Caco-2 (cell line): Measurements from ENCODE around the gene HKDC1. TPM values are rescaled to one million over a fixed set of nuclear protein-coding genes. Genes with fewer than 3 reads are reported as not detected.

ENCODE experiments used
- BruUV-seq: library from RNA; stranded (reverse); fragments of 400-500 nt; replicated peaks from 2 replicates; lab custom pipeline; 2021; lab: Mats Ljungman, UMichigan
- CTCF ChIA-PET: fragments of 300-600 bp; sonication (Branson Sonifier 250); formaldehyde crosslinking; loops from one replicate; lab custom pipeline; 2022; ENCODE audit warnings: antibody characterized with exemption; lab: Charles Lee
- POLR2A ChIA-PET: fragments of 300-600 bp; sonication (Branson Sonifier 250); formaldehyde crosslinking; loops from one replicate; lab custom pipeline; 2022; ENCODE audit warnings: antibody characterized with exemption; lab: Charles Lee
- DNase-seq, 2 experiments: peaks; one replicate each; pipeline versions ENCODE4 v3.0.0 to v3.0.0-alpha.2; 2020 to 2022
- H3K27me3 ChIP-seq: replicated peaks from 2 replicates; pipeline ENCODE4 v1.6.0; 2011; ENCODE audit warnings: low read length; ENCODE audit not compliant: control insufficient read depth, insufficient read depth
- H3K36me3 ChIP-seq: 2 replicates; pipeline ENCODE4 v1.5.1; 2011; ENCODE audit warnings: low read length; ENCODE audit not compliant: control insufficient read depth, insufficient read depth
- H3K4me1 ChIP-seq: fragments of 250-450 bp; sonication (Bioruptor Pico); 2 replicates; pipeline ENCODE4 v1.5.1; 2020; ENCODE audit warnings: mild to moderate bottlenecking
- H3K4me3 ChIP-seq: 2 replicates; pipeline ENCODE4 v1.5.1; 2011; ENCODE audit warnings: low read depth, mild to moderate bottlenecking, control low read depth, low read length
- H3K9me3 ChIP-seq: fragments of 250-450 bp; sonication (Bioruptor Pico); 2 replicates; pipeline ENCODE4 v1.5.1; 2020; ENCODE audit warnings: mild to moderate bottlenecking, moderate library complexity
- H3K27ac Mint-ChIP-seq: one replicate; pipeline ENCODE4 v1.8.0; 2022; ENCODE audit warnings: mixed read lengths; ENCODE audit not compliant: unreplicated experiment
- H3K27me3 Mint-ChIP-seq: one replicate; pipeline ENCODE4 v1.8.0; 2022; ENCODE audit warnings: mixed read lengths; ENCODE audit not compliant: insufficient read depth, unreplicated experiment
- H3K36me3 Mint-ChIP-seq: one replicate; pipeline ENCODE4 v1.8.0; 2022; ENCODE audit warnings: mild to moderate bottlenecking, mixed read lengths; ENCODE audit not compliant: insufficient read depth, unreplicated experiment
- H3K4me1 Mint-ChIP-seq: one replicate; pipeline ENCODE4 v1.8.0; 2022; ENCODE audit warnings: low read depth, mixed read lengths; ENCODE audit not compliant: unreplicated experiment
- H3K4me3 Mint-ChIP-seq: one replicate; pipeline ENCODE4 v1.8.0; 2022; ENCODE audit warnings: mild to moderate bottlenecking, moderate library complexity, mixed read lengths; ENCODE audit not compliant: unreplicated experiment
- H3K9me3 Mint-ChIP-seq: one replicate; pipeline ENCODE4 v1.8.0; 2022; ENCODE audit warnings: mixed read lengths; ENCODE audit not compliant: unreplicated experiment
- intact Hi-C: fragments of 100-400 bp; cut with micrococcal nuclease; formaldehyde crosslinking; loops from one replicate; pipeline ENCODE4 v1.10.0; 2022; ENCODE audit not compliant: unreplicated experiment
- total RNA-seq: library from RNA; stranded (reverse); gene quantifications from 2 replicates; pipeline ENCODE4 v1.2.3, GENCODE V29; 2022
- TF ChIP-seq, protein P1 (sequence below), 2 experiments: fragments of 200-600 bp in 1 of 2; IDR thresholded peaks; 1 replicate in 1 of 2; 2 replicates in 1 of 2; pipeline versions ENCODE4 v1.5.1 to v1.8.0; 2011 to 2022; ENCODE audit warnings: antibody characterized with exemption in 1 of 2, control low read depth in 1 of 2, inconsistent platforms in 1 of 2, low read depth in 1 of 2, low read length in 1 of 2, mild to moderate bottlenecking in 1 of 2, moderate library complexity in 1 of 2; ENCODE audit not compliant: insufficient read depth in 1 of 2, severe bottlenecking in 1 of 2, unreplicated experiment in 1 of 2

Gene HKDC1
- total RNA-seq, 1 experiment from 2014 or later: 24.5 TPM

DNA sequence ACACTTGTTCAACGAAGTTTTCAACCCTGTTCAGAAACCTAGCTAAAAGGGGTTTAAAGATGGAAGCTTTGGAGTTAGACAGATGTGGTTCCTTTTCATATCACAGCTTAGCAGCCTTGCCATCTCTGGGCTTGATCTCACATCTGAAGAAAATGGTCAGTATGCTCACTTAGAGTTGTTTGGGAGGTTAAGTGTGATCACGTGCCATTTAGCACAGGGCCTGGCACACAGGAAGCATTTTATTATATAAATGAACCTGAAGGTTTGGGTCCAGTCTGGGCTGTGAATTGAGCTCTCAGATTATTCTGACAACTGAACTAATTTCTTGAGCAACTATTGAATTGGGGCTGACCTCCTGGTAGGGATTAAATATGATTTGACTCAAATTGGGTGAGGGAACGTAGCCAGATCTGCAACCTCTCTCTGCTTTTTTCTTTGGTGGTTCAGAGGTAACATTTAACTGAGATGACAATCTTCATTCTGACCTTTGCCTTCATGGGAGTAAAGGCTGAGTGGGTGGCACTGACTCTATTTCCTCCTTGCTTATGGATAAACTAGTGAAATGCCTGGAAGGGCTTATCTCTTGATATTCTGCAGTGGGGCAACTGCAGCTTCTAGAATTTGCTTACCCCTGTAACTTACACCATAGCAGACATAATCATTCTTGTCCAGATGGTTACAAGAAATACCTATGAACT, 10.2 kb upstream of the HKDC1 start:
- Mint-ChIP-seq H3K27me3 (no peaks in the 10 kb centered on the region), H3K27ac (no peak overlapping the region), H3K36me3 (peaks cover 37% of the 10 kb centered on the region), H3K4me1 (peaks cover 35% of the 10 kb centered on the region), H3K4me3 (no peak overlapping the region), H3K9me3 (no peaks in the 10 kb centered on the region)
- TF ChIP-seq, protein P1, sequence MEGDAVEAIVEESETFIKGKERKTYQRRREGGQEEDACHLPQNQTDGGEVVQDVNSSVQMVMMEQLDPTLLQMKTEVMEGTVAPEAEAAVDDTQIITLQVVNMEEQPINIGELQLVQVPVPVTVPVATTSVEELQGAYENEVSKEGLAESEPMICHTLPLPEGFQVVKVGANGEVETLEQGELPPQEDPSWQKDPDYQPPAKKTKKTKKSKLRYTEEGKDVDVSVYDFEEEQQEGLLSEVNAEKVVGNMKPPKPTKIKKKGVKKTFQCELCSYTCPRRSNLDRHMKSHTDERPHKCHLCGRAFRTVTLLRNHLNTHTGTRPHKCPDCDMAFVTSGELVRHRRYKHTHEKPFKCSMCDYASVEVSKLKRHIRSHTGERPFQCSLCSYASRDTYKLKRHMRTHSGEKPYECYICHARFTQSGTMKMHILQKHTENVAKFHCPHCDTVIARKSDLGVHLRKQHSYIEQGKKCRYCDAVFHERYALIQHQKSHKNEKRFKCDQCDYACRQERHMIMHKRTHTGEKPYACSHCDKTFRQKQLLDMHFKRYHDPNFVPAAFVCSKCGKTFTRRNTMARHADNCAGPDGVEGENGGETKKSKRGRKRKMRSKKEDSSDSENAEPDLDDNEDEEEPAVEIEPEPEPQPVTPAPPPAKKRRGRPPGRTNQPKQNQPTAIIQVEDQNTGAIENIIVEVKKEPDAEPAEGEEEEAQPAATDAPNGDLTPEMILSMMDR (IDR thresholded peaks at IDR 0.05; ENCODE audit: insufficient read depth in 1 of 2, low read depth in 1 of 2, low read length in 1 of 2, severe bottlenecking in 1 of 2, unreplicated experiment in 1 of 2): no peak
- Histone ChIP-seq H3K27me3 (no peaks in the 10 kb centered on the region), H3K36me3 (peaks cover 4% of the 10 kb centered on the region; the same call in 1 of the 2 replicates), H3K4me3 (no peak overlapping the region), H3K9me3 (no peaks in the 10 kb centered on the region), H3K4me1 (peaks cover 16% of the 10 kb centered on the region)
- ChIA-PET POLR2A (interaction anchor here (1.2 kb wide), 1 partner anchor 86 kb away, joined by 3 read pairs; no protein-coding TSS in a partner anchor), CTCF (interaction anchor here (0.6 kb wide), 1 partner anchor 94 kb away, joined by 4 read pairs; no protein-coding TSS in a partner anchor)
- BruUV-seq: TSS peak; percentile 13
- DNase-seq: no peak
- intact Hi-C loops: no loop called here

DNA sequence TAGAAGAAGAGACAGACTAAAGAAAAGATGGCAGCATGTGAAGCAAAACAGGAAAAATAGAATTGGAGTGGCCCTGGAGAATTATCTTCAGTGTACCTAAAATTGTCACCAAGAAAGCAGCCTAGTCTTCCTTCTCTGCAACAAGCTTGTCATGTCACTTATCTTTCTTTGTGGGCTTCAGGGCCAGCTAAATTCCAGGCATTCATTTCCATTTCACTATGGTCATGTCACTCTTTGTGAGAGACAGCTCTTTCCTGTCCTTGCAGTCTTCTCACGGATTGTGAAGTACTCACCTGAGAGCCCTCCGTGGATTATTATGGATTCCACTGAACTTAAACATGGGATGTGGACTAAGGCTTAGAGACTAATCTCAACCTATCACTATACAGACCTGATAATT, 9.0 kb upstream of the HKDC1 start:
- Mint-ChIP-seq H3K36me3 (peaks cover 29% of the 10 kb centered on the region), H3K9me3 (no peaks in the 10 kb centered on the region), H3K4me1 (peaks cover 35% of the 10 kb centered on the region), H3K27ac (no peak overlapping the region), H3K27me3 (no peaks in the 10 kb centered on the region), H3K4me3 (no peak overlapping the region)
- ChIA-PET POLR2A (interaction anchor here (1.2 kb wide), 1 partner anchor 87 kb away, joined by 3 read pairs; no protein-coding TSS in a partner anchor), CTCF (interaction anchor here (1.1 to 1.4 kb wide), 2 partner anchors 12 to 202 kb away, joined by 3 to 6 read pairs; no protein-coding TSS in a partner anchor)
- no TSS peak for BruUV-seq
- Histone ChIP-seq H3K27me3 (no peaks in the 10 kb centered on the region), H3K9me3 (no peaks in the 10 kb centered on the region), H3K36me3 (peaks cover 4% of the 10 kb centered on the region; the same call in 1 of the 2 replicates), H3K4me3 (no peak overlapping the region), H3K4me1 (peaks cover 16% of the 10 kb centered on the region)
- TF ChIP-seq, protein P1 (IDR thresholded peaks at IDR 0.05; ENCODE audit: insufficient read depth in 1 of 2, low read depth in 1 of 2, low read length in 1 of 2, severe bottlenecking in 1 of 2, unreplicated experiment in 1 of 2): no peak
- intact Hi-C loops: no loop called here
- no peak for DNase-seq

DNA sequence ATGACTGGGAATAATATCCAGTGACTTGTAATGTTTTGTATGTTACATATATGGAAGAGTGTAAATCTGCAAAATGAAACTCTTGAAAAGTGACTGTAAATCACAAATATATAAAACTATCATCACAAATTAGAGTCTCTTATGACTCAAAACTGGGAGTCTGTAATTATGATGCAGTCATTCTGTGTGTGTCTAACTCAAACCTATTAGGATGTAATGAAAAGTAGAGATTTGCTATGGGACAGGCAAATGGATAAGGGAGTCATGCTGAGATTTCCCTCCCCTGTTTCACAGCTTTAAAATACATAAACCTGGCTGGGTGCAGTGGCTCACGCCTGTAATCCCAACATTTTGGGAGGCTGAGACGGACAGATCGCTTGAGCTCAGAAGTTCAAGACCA, 8.6 kb upstream of the HKDC1 start:
- Histone ChIP-seq H3K27me3 (no peaks in the 10 kb centered on the region), H3K36me3 (peaks cover 3% of the 10 kb centered on the region; the same call in 1 of the 2 replicates), H3K9me3 (no peaks in the 10 kb centered on the region), H3K4me3 (no peak overlapping the region), H3K4me1 (peaks cover 19% of the 10 kb centered on the region)
- Mint-ChIP-seq H3K27ac (no peak overlapping the region), H3K27me3 (no peaks in the 10 kb centered on the region), H3K36me3 (peaks cover 25% of the 10 kb centered on the region), H3K4me1 (peaks cover 35% of the 10 kb centered on the region), H3K9me3 (no peaks in the 10 kb centered on the region), H3K4me3 (no peak overlapping the region)
- CTCF ChIA-PET: interaction anchor here (1.1 to 1.4 kb wide), 2 partner anchors 11 to 202 kb away, joined by 3 to 6 read pairs; no protein-coding TSS in a partner anchor
- intact Hi-C loops: no loop called here
- DNase-seq: no peak
- no TSS peak for BruUV-seq
- POLR2A ChIA-PET: no interaction called here
- TF ChIP-seq, protein P1 (IDR thresholded peaks at IDR 0.05; ENCODE audit: insufficient read depth in 1 of 2, low read depth in 1 of 2, low read length in 1 of 2, severe bottlenecking in 1 of 2, unreplicated experiment in 1 of 2): no peak
